Left lung (tissue), 10 donors: Measurements from ENCODE around the gene PPP4C. TPM values are rescaled to one million over a fixed set of nuclear protein-coding genes. Genes with fewer than 3 reads are reported as not detected.

Experiments used
- ATAC-seq: fragments of 200-7000 bp; cut with Tn5 transposase; one replicate; pipeline ENCODE4 v1.9.1; 2020; ENCODE audit warnings: moderate library complexity
- DNase-seq, 4 donors: peaks; one replicate each; pipeline ENCODE4 v3.0.0-alpha.2; 2013 to 2020
- H3K27ac ChIP-seq, 2 donors: fragments of 200-600 bp; sonication (generic) in 1 of 2; one replicate each; pipeline versions ENCODE4 v1.5.0 to v1.8.0; 2020 to 2021
- H3K27me3 ChIP-seq, 2 donors: fragments of 200-600 bp; sonication (generic) in 1 of 2; one replicate each; pipeline versions ENCODE4 v1.5.0 to v1.8.0; 2020 to 2021
- H3K36me3 ChIP-seq, 2 donors: fragments of 200-600 bp; sonication (generic) in 1 of 2; one replicate each; pipeline versions ENCODE4 v1.5.0 to v1.8.0; 2020 to 2021
- H3K4me1 ChIP-seq, 2 donors: fragments of 200-600 bp; one replicate each; pipeline ENCODE4 v1.8.0; 2021
- H3K4me3 ChIP-seq, 2 donors: fragments of 200-600 bp; sonication (generic) in 1 of 2; one replicate each; pipeline versions ENCODE4 v1.5.0 to v1.8.0; 2020 to 2021; ENCODE audit warnings: mild to moderate bottlenecking in 1 of 2
- H3K9me3 ChIP-seq, 2 donors: fragments of 200-600 bp; sonication (generic) in 1 of 2; one replicate each; pipeline versions ENCODE4 v1.5.0 to v1.8.0; 2020 to 2021
- CTCF ChIP-seq, 2 donors: fragments of 200-600 bp; sonication (generic) in 1 of 2; IDR thresholded peaks; one replicate each; pipeline versions ENCODE4 v1.5.0 to v1.8.0; 2021; ENCODE audit warnings: antibody characterized with exemption in 2 of 2
- intact Hi-C, 2 donors: fragments of 100-400 bp; cut with DNase I; formaldehyde crosslinking; loops; one replicate each; pipeline versions ENCODE4 v1.11.2 to v1.14.2; 2022
- polyA plus RNA-seq, 6 donors: library from polyadenylated mRNA; unstranded; fragments of 120-200 nt; gene quantifications; one replicate each; pipeline ENCODE4 v1.2.1, GENCODE V29; 2013; ENCODE audit not compliant: insufficient read length in 6 of 6
- total RNA-seq, 2 donors: library from RNA; stranded (reverse); fragmentation: NEBNext Ultra II Directional; extraction: Animal tissue kit (Norgen Biotek cat#: 25700); gene quantifications; one replicate each; pipeline ENCODE4 v1.2.1, GENCODE V29; 2021
- donor health status: DM: no; HTN: yes; CAD: no.
- donor health status: DM: no; HTN: no; CAD: no.

The PPP4C gene
- total and polyA plus RNA-seq, 8 donors: 62.0 to 89.8 (median 76.9) TPM

DNA sequence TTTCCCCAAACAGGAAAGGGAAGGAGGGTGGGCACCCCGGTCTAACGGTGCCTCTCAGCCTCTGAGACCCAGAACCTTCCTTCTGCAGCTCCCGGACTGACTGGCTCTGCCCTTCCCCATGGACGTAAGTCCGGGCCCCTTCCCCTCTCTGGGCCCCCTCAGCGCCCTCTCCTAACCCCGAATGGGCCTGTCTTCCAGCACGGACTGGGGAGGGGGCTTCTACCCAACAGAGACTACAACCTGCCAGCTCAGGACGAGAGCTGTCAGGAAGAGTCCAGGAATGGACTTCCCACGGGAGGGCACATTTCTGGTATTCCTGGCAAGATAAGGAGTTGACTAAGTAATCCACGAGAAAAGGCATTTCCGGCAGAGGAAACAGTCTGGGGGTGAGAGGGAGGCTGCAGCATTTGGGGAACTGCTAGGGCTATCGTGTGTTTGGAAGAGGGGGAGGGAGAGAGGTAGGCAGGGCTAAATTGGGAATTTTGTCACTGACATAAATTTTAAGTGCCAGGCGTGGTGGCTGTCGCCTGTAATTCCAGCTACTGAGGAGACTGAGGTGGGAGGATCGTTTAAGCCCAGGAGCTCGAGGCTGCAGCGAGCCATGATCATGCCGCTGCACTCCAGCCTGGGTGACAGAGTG lies 22.3 kb upstream of the PPP4C start:
- intact Hi-C loops: no loop called here

GRCh38 chr16:30054451-30054850 lies 21.3 kb upstream of the PPP4C start:
- Histone ChIP-seq H3K27ac (no peak overlapping the region), H3K4me3 (no peak overlapping the region), H3K27me3 (no peaks in the 10 kb centered on the region), H3K36me3 (no peaks in the 10 kb centered on the region), H3K9me3 (no peaks in the 10 kb centered on the region), H3K4me1 (peaks cover 11 to 30% of the 10 kb centered on the region in 2 donors)
- TF ChIP-seq CTCF (IDR thresholded peaks at IDR 0.05): no peak
- intact Hi-C loops: no loop called here
- DNase-seq (no peak), ATAC-seq (no peak)

More for the DNA sequence above, 22.3 kb upstream of the PPP4C start:
- Histone ChIP-seq H3K4me3 (peak overlapping the region; percentile 85 to 86), H3K27ac (peak overlapping the region in 1 of 2 donors; percentile 71), H3K4me1 (peaks cover 11 to 30% of the 10 kb centered on the region in 2 donors), H3K27me3 (no peaks in the 10 kb centered on the region), H3K36me3 (no peaks in the 10 kb centered on the region), H3K9me3 (no peaks in the 10 kb centered on the region)
- ATAC-seq: peak; percentile 29
- DNase-seq: no peak
- no peak for TF ChIP-seq CTCF (IDR thresholded peaks at IDR 0.05)

DNA sequence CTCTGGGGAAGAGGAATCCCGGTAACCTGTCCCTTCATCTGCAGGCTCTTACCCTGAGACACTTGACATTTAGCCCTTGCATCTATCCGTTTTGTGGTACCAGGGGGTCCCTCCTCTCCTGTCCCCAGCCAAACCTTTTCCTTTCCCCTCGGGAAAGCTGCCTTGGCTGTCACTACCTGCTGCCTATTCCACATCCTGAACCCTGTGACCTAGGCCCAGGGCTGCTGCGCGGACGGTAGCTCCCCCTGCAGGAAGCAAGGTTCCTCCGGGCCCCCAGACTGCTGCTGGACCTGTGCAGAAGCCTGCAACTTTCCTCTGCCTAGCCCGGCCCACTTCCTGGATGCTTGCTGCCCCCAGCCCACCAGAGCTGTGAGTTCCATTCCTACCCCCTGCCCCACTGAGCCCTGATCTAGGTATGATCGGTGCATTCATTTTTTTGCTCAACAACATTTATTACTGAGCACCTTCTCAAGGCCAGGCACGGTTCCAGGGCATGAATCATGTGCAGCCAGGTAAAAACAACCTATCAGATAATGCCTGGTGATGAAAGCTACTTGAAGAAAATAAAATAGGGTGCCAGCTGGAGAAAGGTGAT lies 20.7 kb upstream of the PPP4C start:
- DNase-seq (peak in 2 of 4 donors; percentile 41 to 82), ATAC-seq (peak; percentile 49)
- Histone ChIP-seq H3K27me3 (no peaks in the 10 kb centered on the region), H3K9me3 (no peaks in the 10 kb centered on the region), H3K27ac (no peak overlapping the region), H3K4me1 (peaks cover 11 to 30% of the 10 kb centered on the region in 2 donors), H3K36me3 (no peaks in the 10 kb centered on the region), H3K4me3 (no peak overlapping the region)
- intact Hi-C loops: no loop called here
- peak in 1 of 2 donors; percentile 37 for TF ChIP-seq CTCF (IDR thresholded peaks at IDR 0.05)

- no peaks in the 10 kb centered on the region for H3K27me3 ChIP-seq
- DNase-seq (peak in 1 of 4 donors; percentile 43), ATAC-seq (no peak)
- TF ChIP-seq CTCF (IDR thresholded peaks at IDR 0.05): no peak
- no peaks in the 10 kb centered on the region for H3K36me3 ChIP-seq
- intact Hi-C loops: no loop called here
- peak overlapping the region in 1 of 2 donors; percentile 19 for H3K27ac ChIP-seq
- H3K4me1 ChIP-seq: peaks cover 13 to 20% of the 10 kb centered on the region in 2 donors
- H3K4me3 ChIP-seq: no peak overlapping the region
- H3K9me3 ChIP-seq: no peaks in the 10 kb centered on the region
These were observed 15.4 kb upstream of the PPP4C start for GRCh38 chr16:30060346-30060745.

DNA sequence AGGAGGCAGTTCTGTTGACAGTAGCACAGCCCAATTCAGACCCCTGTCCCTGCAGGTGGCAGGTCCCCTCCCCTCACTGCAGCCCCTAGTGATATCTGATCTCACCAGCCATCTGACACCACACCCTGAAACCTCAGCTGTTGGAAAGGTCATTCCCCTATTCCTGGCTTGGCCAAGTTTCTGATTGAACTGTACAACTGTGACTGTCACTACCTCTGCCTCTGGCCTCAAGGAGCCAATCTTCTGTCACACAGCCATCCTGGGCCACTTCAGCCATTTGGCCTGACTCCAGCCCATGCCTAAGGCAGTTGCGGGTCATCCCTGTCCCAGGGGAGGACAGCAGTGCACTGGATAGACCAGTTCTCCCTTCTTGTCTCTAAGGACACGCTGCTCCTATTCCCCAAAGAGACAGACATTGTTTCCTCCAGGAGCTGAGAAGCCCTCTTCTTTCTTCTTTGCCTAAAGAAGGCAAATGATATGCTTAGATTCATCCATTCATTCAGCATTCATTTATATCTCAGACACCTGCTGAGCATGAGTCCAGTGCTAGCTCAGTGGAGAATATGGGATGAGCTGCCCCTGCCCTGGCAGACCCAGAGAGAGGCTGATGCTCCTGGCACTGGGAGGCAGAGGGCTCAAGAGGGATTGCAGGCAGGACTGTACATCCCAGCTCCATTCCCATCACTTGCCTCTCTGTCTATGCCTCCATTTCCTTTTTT lies 14.8 kb upstream of the PPP4C start:
- DNase-seq (peak in 1 of 4 donors; percentile 13), ATAC-seq (no peak)
- intact Hi-C loops: no loop called here

More for the DNA sequence above, 14.8 kb upstream of the PPP4C start:
- peaks cover 13 to 20% of the 10 kb centered on the region in 2 donors for H3K4me1 ChIP-seq
- H3K27ac ChIP-seq: no peak overlapping the region
- no peak for TF ChIP-seq CTCF (IDR thresholded peaks at IDR 0.05)
- no peaks in the 10 kb centered on the region for H3K9me3 ChIP-seq
- no peak overlapping the region for H3K4me3 ChIP-seq
- no peaks in the 10 kb centered on the region for H3K27me3 ChIP-seq
- no peaks in the 10 kb centered on the region for H3K36me3 ChIP-seq
